Spleen (tissue), 11 donors: ENCODE results near the gene ELSPBP1. TPM values are rescaled to one million over a fixed set of nuclear protein-coding genes. Genes with fewer than 3 reads are reported as not detected.

ENCODE experiments used
- DNase-seq: peaks from one replicate; pipeline ENCODE4 v3.0.0-alpha.2; 2020
- H3K27ac ChIP-seq, 8 donors: fragments of 200-600 bp; sonication (generic) in 7 of 8; 1 replicate in 4 of 8; 2 replicates in 4 of 8; pipeline versions ENCODE4 v1.5.0 to v1.8.0; 2016 to 2021; ENCODE audit warnings: inconsistent platforms in 4 of 8, mild to moderate bottlenecking in 4 of 8, moderate library complexity in 1 of 8
- H3K27me3 ChIP-seq, 7 donors: fragments of 200-600 bp; sonication (generic) in 6 of 7; replicated peaks in 1 of 7; 1 replicate in 4 of 7; 2 replicates in 3 of 7; pipeline versions ENCODE4 v1.5.0 to v1.8.0; 2016 to 2021; ENCODE audit warnings: inconsistent platforms in 3 of 7, mild to moderate bottlenecking in 1 of 7
- H3K36me3 ChIP-seq, 6 donors: fragments of 200-600 bp; sonication (generic) in 5 of 6; 1 replicate in 4 of 6; 2 replicates in 2 of 6; pipeline versions ENCODE4 v1.5.0 to v1.8.0; 2016 to 2021; ENCODE audit warnings: inconsistent platforms in 2 of 6
- H3K4me1 ChIP-seq, 6 donors: fragments of 200-600 bp; sonication (generic) in 5 of 6; 1 replicate in 3 of 6; 2 replicates in 3 of 6; pipeline versions ENCODE4 v1.5.0 to v1.8.0; 2016 to 2021; ENCODE audit warnings: inconsistent platforms in 3 of 6
- H3K4me3 ChIP-seq, 8 donors: fragments of 200-600 bp; sonication (generic) in 7 of 8; 1 replicate in 4 of 8; 2 replicates in 4 of 8; pipeline versions ENCODE4 v1.5.0 to v1.8.0; 2016 to 2021; ENCODE audit warnings: inconsistent platforms in 4 of 8, mild to moderate bottlenecking in 4 of 8, moderate library complexity in 2 of 8
- H3K9me3 ChIP-seq, 8 donors: fragments of 200-600 bp; sonication (generic) in 7 of 8; 1 replicate in 4 of 8; 2 replicates in 4 of 8; pipeline versions ENCODE4 v1.5.0 to v1.8.0; 2016 to 2021; ENCODE audit warnings: inconsistent platforms in 4 of 8
- CTCF ChIP-seq, 11 experiments: fragments of 200-600 bp in 7 of 11; fragments of 450-650 bp in 4 of 11; sonication (generic) in 4 of 11; IDR thresholded peaks in 8 of 11; conservative IDR thresholded peaks in 3 of 11; 1 replicate in 7 of 11; 2 replicates in 4 of 11; pipeline versions ENCODE4 v1.4.0 to v1.8.0; 2016 to 2021; ENCODE audit warnings: antibody characterized with exemption in 11 of 11, inconsistent platforms in 4 of 11, mild to moderate bottlenecking in 1 of 11
- POLR2A ChIP-seq, 3 donors: fragments of 450-650 bp; IDR thresholded peaks; one replicate each; pipeline ENCODE4 v1.5.1; 2017; ENCODE audit warnings: antibody characterized with exemption in 3 of 3, mild to moderate bottlenecking in 1 of 3
- POLR2AphosphoS5 ChIP-seq, 3 donors: sonication (generic); formaldehyde crosslinking; IDR thresholded peaks; one replicate each; pipeline ENCODE4 v1.5.1; 2017; ENCODE audit warnings: antibody characterized with exemption in 3 of 3
- WGBS, 5 donors: extraction: QIAGEN DNeasy Blood & Tissue Kit in 3 of 5; methylation state at CpG; one replicate each; pipeline versions ENCODE4 v1.1.5 to v1.1.7; 2013 to 2018; 5-methylcytosine and 5-hydroxymethylcytosine counted together
- intact Hi-C: fragments of 100-400 bp; cut with DNase I; formaldehyde crosslinking; loops from one replicate; pipeline ENCODE4 v1.15.0; 2023; ENCODE audit warnings: low total_unique reads
- polyA plus RNA-seq, 3 donors: library from polyadenylated mRNA; stranded (reverse); fragments of 200-250 nt; gene quantifications; one replicate each; pipeline ENCODE4 v1.2.1, GENCODE V29; 2013
- total RNA-seq, 7 donors: library from RNA; depleted of rRNA in 3 of 7; stranded (reverse); fragments of >200 nt in 3 of 7; fragmentation: NEBNext Ultra II Directional in 4 of 7; extraction: Animal tissue kit (Norgen Biotek cat#: 25700) in 4 of 7; gene quantifications; one replicate each; pipeline versions ENCODE4 v1.1.0 to v1.2.1, GENCODE V29; 2016 to 2021
- donor health status: healthy with polysubstance abuse.
- donor health status: DM: no; HTN: no; CAD: no; lungs with moderate emphysema.
- donor health status: DM: no; HTN: no; CAD: no.
- donor health status: Bipolar disorder and iron deficiency.
- donor health status: healthy.
- donor health status: DM: no; HTN: no; CAD: no.
- donor health status: DM: yes; HTN: yes; CAD: no.

The ELSPBP1 gene
- total and polyA plus RNA-seq, 10 donors = not detected

- H3K27ac ChIP-seq = no peak overlapping the region
- DNase-seq = no peak
- H3K9me3 ChIP-seq = no peaks in the 10 kb centered on the region
- no peaks in the 10 kb centered on the region for H3K27me3 ChIP-seq
- H3K4me3 ChIP-seq = no peak overlapping the region
- H3K36me3 ChIP-seq = peaks cover 0 to 68% (median 27%) of the 10 kb centered on the region in 6 donors
- H3K4me1 ChIP-seq = no peaks in the 10 kb centered on the region
- intact Hi-C loops = no loop called here
- TF ChIP-seq POLR2A (IDR thresholded peaks at IDR 0.05) (no peak), CTCF (IDR thresholded peaks at IDR 0.05 in 8 of 11, conservative IDR thresholded peaks at IDR 0.05 in 3 of 11) (no peak), POLR2AphosphoS5 (IDR thresholded peaks at IDR 0.05) (no peak)
- WGBS, 5 donors = 77 to 94% (median 89%) methylated on average over 5 of the region's 5 CpGs
Measured at GRCh38 chr19:48053076-48053475, 58.6 kb downstream of the ELSPBP1 start.

GRCh38 chr19:48053856-48054255, 59.4 kb downstream of the ELSPBP1 start:
- Histone ChIP-seq H3K4me1 (no peaks in the 10 kb centered on the region), H3K27ac (no peak overlapping the region), H3K27me3 (no peaks in the 10 kb centered on the region), H3K9me3 (no peaks in the 10 kb centered on the region), H3K36me3 (peaks cover 0 to 60% (median 24%) of the 10 kb centered on the region in 6 donors), H3K4me3 (no peak overlapping the region)
- TF ChIP-seq POLR2A (IDR thresholded peaks at IDR 0.05) = no peak
- TF ChIP-seq CTCF (IDR thresholded peaks at IDR 0.05 in 8 of 11, conservative IDR thresholded peaks at IDR 0.05 in 3 of 11) = no peak
- no peak for TF ChIP-seq POLR2AphosphoS5 (IDR thresholded peaks at IDR 0.05)
- intact Hi-C loops = no loop called here
- WGBS, 5 donors = 84 to 93% (median 87%) methylated on average over 5 of the region's 5 CpGs
- no peak for DNase-seq

- DNase-seq = no peak
- intact Hi-C loops = no loop called here
- peaks cover 0 to 25% (median 6%) of the 10 kb centered on the region in 6 donors for H3K36me3 ChIP-seq
- no peak for TF ChIP-seq POLR2AphosphoS5 (IDR thresholded peaks at IDR 0.05)
- TF ChIP-seq CTCF (IDR thresholded peaks at IDR 0.05 in 8 of 11, conservative IDR thresholded peaks at IDR 0.05 in 3 of 11) = no peak
- no peak for TF ChIP-seq POLR2A (IDR thresholded peaks at IDR 0.05)
- H3K4me1 ChIP-seq = no peaks in the 10 kb centered on the region
- 86 to 96% (median 95%) methylated on average over 6 of the region's 6 CpGs for WGBS, 5 donors
- H3K27ac ChIP-seq = no peak overlapping the region
- H3K9me3 ChIP-seq = no peaks in the 10 kb centered on the region
- H3K4me3 ChIP-seq = no peak overlapping the region
- peaks cover 0 to 7% (median 0%) of the 10 kb centered on the region in 7 donors for H3K27me3 ChIP-seq
Measured at GRCh38 chr19:48059331-48059730, 64.9 kb downstream of the ELSPBP1 start.

GRCh38 chr19:48060381-48060780, 65.9 kb downstream of the ELSPBP1 start:
- Histone ChIP-seq H3K36me3 (peaks cover 0 to 15% (median 7%) of the 10 kb centered on the region in 6 donors), H3K9me3 (no peaks in the 10 kb centered on the region), H3K4me3 (no peak overlapping the region), H3K27ac (no peak overlapping the region), H3K27me3 (peaks cover 0 to 7% (median 0%) of the 10 kb centered on the region in 7 donors), H3K4me1 (no peaks in the 10 kb centered on the region)
- no peak for DNase-seq
- TF ChIP-seq POLR2A (IDR thresholded peaks at IDR 0.05) (no peak), CTCF (IDR thresholded peaks at IDR 0.05 in 8 of 11, conservative IDR thresholded peaks at IDR 0.05 in 3 of 11) (no peak), POLR2AphosphoS5 (IDR thresholded peaks at IDR 0.05) (no peak)
- intact Hi-C loops = no loop called here
- 88 to 92% (median 91%) methylated on average over 5 of the region's 5 CpGs for WGBS, 5 donors
